ENCODE results near the gene GRM8. TPM values are rescaled to one million over a fixed set of nuclear protein-coding genes. Genes with fewer than 3 reads are reported as not detected.
"Not testable (repeated sequence)": the region's sequence is repeated elsewhere in the genome, so short reads cannot be mapped to it uniquely, and the experiment has no call there.

GRM8 gene
- total and polyA plus RNA-seq, 7 donors: 0.08 TPM; not detected in 6

GRCh38 chr7:126689037-126689436 lies 563.7 kb downstream of the GRM8 start:
- WGBS, 3 donors: 10 to 21% (median 16%) methylated on average over 1 of the region's 1 CpG
- no peak overlapping the region for H3K4me3 ChIP-seq
- H3K4me1 ChIP-seq: no peaks in the 10 kb centered on the region
- H3K9me3 ChIP-seq: no peaks in the 10 kb centered on the region
- H3K27me3 ChIP-seq (ENCODE audit: insufficient read depth in 3 of 3, low read length in 2 of 3): no peaks in the 10 kb centered on the region
- H3K36me3 ChIP-seq (ENCODE audit: insufficient read depth in 1 of 2, low read depth in 1 of 2): no peaks in the 10 kb centered on the region
- intact Hi-C loops (cut with DNase I): no loop called here
- no peak for TF ChIP-seq CTCF (IDR thresholded peaks at IDR 0.05)
- DNase-seq: no peak
- H3K27ac ChIP-seq: no peak overlapping the region
- ATAC-seq: no peak

- DNase-seq (no peak), ATAC-seq (no peak)
- TF ChIP-seq CTCF (IDR thresholded peaks at IDR 0.05): no peak
- intact Hi-C loops (cut with DNase I): no loop called here
- 58 to 80% (median 70%) methylated on average over 5 of the region's 5 CpGs for WGBS, 3 donors
- no peaks in the 10 kb centered on the region for H3K36me3 ChIP-seq (ENCODE audit: insufficient read depth in 1 of 2, low read depth in 1 of 2)
- H3K27ac ChIP-seq: no peak overlapping the region
- H3K9me3 ChIP-seq: no peaks in the 10 kb centered on the region
- no peak overlapping the region for H3K4me3 ChIP-seq
- no peaks in the 10 kb centered on the region for H3K27me3 ChIP-seq (ENCODE audit: insufficient read depth in 3 of 3, low read length in 2 of 3)
- no peaks in the 10 kb centered on the region for H3K4me1 ChIP-seq
Observed at GRCh38 chr7:126686474-126686873, 566.3 kb downstream of the GRM8 start.

- Histone ChIP-seq H3K27ac (no peak overlapping the region), H3K9me3 (no peaks in the 10 kb centered on the region), H3K27me3 (ENCODE audit: insufficient read depth in 3 of 3, low read length in 2 of 3) (no peaks in the 10 kb centered on the region), H3K4me3 (no peak overlapping the region), H3K36me3 (ENCODE audit: insufficient read depth in 1 of 2, low read depth in 1 of 2) (no peaks in the 10 kb centered on the region), H3K4me1 (no peaks in the 10 kb centered on the region)
- intact Hi-C loops (cut with DNase I): no loop called here
- ATAC-seq (no peak), DNase-seq (no peak)
- WGBS, 3 donors: 92 to 96% (median 94%) methylated on average over 10 of the region's 10 CpGs
- TF ChIP-seq CTCF (IDR thresholded peaks at IDR 0.05): no peak
Observed at GRCh38 chr7:126685596-126685995, 567.1 kb downstream of the GRM8 start.

GRCh38 chr7:126685018-126685573 lies 567.6 kb downstream of the GRM8 start:
- no peaks in the 10 kb centered on the region for H3K9me3 ChIP-seq
- ATAC-seq (no peak), DNase-seq (no peak)
- H3K27me3 ChIP-seq (ENCODE audit: insufficient read depth in 3 of 3, low read length in 2 of 3): no peaks in the 10 kb centered on the region
- WGBS, 3 donors: 81 to 92% (median 92%) methylated on average over 11 of the region's 11 CpGs
- no peak overlapping the region for H3K27ac ChIP-seq
- no peak for TF ChIP-seq CTCF (IDR thresholded peaks at IDR 0.05)
- no peaks in the 10 kb centered on the region for H3K4me1 ChIP-seq
- intact Hi-C loops (cut with DNase I): no loop called here
- H3K4me3 ChIP-seq: no peak overlapping the region
- H3K36me3 ChIP-seq (ENCODE audit: insufficient read depth in 1 of 2, low read depth in 1 of 2): no peaks in the 10 kb centered on the region

GRCh38 chr7:126682176-126682575 lies 570.6 kb downstream of the GRM8 start:
- no peak overlapping the region for H3K4me3 ChIP-seq
- ATAC-seq (no peak), DNase-seq (no peak)
- no peaks in the 10 kb centered on the region for H3K9me3 ChIP-seq
- TF ChIP-seq CTCF (IDR thresholded peaks at IDR 0.05): no peak
- intact Hi-C loops (cut with DNase I): no loop called here
- H3K27me3 ChIP-seq (ENCODE audit: insufficient read depth in 3 of 3, low read length in 2 of 3): no peaks in the 10 kb centered on the region
- no peak overlapping the region for H3K27ac ChIP-seq
- no peaks in the 10 kb centered on the region for H3K36me3 ChIP-seq (ENCODE audit: insufficient read depth in 1 of 2, low read depth in 1 of 2)
- no peaks in the 10 kb centered on the region for H3K4me1 ChIP-seq

GRCh38 chr7:126668762-126669161 lies 584.0 kb downstream of the GRM8 start:
- H3K9me3 ChIP-seq, ATAC-seq: not testable (repeated sequence)

More at GRCh38 chr7:126668762-126669161, 584.0 kb downstream of the GRM8 start:
- intact Hi-C loops (cut with DNase I); H3K27ac ChIP-seq; H3K4me3 ChIP-seq; H3K4me1 ChIP-seq; H3K27me3 ChIP-seq (ENCODE audit: insufficient read depth in 3 of 3, low read length in 2 of 3); DNase-seq; H3K36me3 ChIP-seq (ENCODE audit: insufficient read depth in 1 of 2, low read depth in 1 of 2): not testable (repeated sequence)
- WGBS, 3 donors: 68 to 85% (median 76%) methylated on average over 1 of the region's 1 CpG
